Sigmoid colon (tissue), 4 donors: ENCODE data around the gene YIPF1.

Experiments
- CTCF ChIP-seq, 4 experiments: fragments of 450-650 bp in 3 of 4; fragments of 200-600 bp in 1 of 4; IDR thresholded peaks; one replicate each; pipeline ENCODE4 v1.5.1; 2016 to 2019; ENCODE audit warnings: antibody characterized with exemption in 4 of 4, mild to moderate bottlenecking in 3 of 4, moderate library complexity in 2 of 4
- EP300 ChIP-seq, 4 donors: sonication (generic); formaldehyde crosslinking; IDR thresholded peaks; one replicate each; pipeline ENCODE4 v1.6.1; 2017; ENCODE audit warnings: antibody characterized with exemption in 4 of 4
- POLR2A ChIP-seq, 2 donors: fragments of 450-650 bp; IDR thresholded peaks; one replicate each; pipeline ENCODE4 v1.6.1; 2016; ENCODE audit warnings: antibody characterized with exemption in 2 of 2, mild to moderate bottlenecking in 2 of 2, moderate library complexity in 2 of 2

- TF ChIP-seq CTCF (IDR thresholded peaks at IDR 0.05), result no peak
- no peak for TF ChIP-seq EP300 (IDR thresholded peaks at IDR 0.05)
- TF ChIP-seq POLR2A (IDR thresholded peaks at IDR 0.05), result no peak
Observed at GRCh38 chr1:53929246-53929960, 39.8 kb upstream of the YIPF1 start.
